GM11168 (cell line): ENCODE results near the gene DUSP10.

Experiments
- in situ Hi-C: fragments of 300-500 bp; cut with MboI; formaldehyde crosslinking; loops from one replicate; pipeline ENCODE4 v1.12.0; 2022; ENCODE audit warnings: low sequenced_read_pairs; ENCODE audit not compliant: unreplicated experiment

The DUSP10 gene

GRCh38 chr1:221716713-221717484 lies 25.0 kb downstream of the DUSP10 start:
- in situ Hi-C loops = no loop called here

- in situ Hi-C loops = no loop called here
These were observed 26.3 kb downstream of the DUSP10 start for GRCh38 chr1:221715321-221716169.

- in situ Hi-C loops = no loop called here
These were observed 27.4 kb downstream of the DUSP10 start for GRCh38 chr1:221714227-221715152.

DNA sequence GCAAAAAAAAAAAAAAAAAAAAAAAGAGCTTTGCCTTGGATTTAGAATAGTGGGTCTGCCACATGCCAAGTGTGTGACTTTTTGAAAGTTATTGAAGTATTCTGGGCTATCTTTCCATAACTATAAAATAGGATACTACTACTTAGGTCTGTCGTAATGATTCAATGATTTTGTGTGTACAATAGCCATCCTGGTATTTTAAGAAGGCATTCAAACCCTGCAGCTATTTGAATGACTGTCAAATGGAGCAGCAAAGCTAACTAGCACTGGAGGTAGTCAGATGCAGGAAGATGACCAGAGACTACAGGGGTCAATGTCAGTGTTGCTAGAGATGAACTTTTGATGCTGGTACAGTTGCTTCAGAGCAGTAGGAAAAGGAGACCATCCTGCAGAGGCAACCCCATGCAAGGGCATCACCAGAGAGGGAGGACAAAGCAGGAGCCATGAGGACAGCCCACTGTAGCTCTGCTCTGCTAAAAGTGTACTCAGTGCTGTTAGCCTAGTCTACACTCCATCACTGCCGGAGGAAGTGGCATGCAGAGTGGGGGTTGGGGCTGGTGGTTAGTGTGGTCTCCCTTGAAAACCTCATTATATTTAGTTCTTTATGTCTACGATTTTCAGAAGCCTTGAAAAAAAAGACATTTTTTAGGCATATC lies 29.0 kb downstream of the DUSP10 start:
- in situ Hi-C loops = no loop called here

DNA sequence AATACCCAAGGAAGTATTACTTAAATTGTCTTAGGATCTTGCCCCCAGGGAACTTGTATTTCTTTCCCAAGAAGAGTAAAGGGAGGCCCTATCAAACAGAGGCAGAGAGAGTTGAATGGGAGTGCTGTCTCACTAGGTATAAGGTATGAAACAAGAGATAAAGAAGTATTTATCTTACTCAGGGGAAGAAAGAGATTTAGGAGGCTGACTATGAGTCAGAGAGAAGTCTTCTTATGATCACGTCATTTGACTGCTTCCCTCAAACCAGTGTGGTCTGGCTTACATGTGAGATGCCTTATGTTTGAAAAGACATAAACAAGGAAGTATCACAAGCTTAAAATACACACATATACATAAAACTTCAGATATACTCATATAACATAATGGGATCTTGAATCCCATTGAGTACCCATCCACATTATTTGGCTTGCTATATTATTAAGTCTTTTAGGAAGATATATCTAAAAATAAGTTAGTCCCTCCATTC lies 29.6 kb downstream of the DUSP10 start:
- in situ Hi-C loops = no loop called here

DNA sequence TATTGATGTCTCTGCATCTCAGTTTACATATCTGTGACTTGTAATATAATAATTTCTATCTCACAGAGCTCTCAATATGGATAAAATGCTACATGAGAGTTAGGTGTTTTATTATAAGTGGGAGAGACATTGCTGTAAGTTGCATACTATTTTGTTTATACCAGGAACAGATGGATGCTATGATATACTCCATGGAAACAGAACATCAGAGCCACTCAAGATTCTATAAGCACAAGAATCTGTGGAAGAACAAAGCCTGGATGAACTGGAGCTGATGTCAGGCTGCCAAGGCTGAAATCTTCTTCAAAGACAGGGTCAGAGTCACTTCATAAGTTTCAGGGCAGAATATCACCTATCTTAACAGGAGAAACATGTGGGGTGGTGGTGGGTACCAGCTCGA lies 30.2 kb downstream of the DUSP10 start:
- in situ Hi-C loops = no loop called here

- in situ Hi-C loops = no loop called here
These were observed 30.8 kb downstream of the DUSP10 start for GRCh38 chr1:221711063-221711577.

DNA sequence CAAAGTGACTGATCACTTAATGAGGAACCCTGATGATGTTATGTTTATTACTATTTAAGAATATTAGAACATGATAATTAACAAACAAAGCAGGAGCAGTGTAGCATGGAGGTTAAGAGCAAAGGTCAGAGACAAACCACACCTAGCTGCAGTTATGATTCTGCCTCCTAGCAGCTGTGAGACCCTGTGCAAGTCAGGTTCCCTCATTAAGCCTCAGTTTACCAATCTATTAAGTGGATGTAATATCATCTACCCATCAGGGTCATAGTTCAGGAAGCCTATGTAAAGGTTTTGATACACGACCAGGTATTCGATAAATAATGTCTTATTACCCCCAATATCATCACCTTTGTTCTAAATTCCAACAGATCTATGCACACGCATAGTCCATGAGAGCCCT lies 32.0 kb downstream of the DUSP10 start:
- in situ Hi-C loops = no loop called here

DNA sequence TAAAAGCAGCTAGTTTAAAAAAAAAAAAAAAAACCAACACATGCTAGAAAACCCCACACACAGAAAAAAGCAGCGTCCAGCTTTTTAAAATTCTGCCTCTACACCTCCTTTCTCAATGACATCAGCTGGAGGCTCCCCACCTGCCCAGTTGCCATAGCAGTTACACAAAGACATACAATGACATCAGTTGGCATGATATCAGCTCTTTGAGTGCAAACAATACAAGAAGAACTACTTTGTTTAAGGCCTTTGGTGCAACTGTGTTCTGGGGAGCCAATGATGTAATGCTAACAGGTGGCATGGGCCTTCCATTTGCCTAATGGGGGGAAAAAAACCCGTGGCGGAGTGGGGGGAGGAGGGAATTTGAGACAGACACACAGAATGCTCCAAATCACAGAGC lies 32.9 kb downstream of the DUSP10 start:
- in situ Hi-C loops = no loop called here

GRCh38 chr1:221708076-221708571 lies 33.8 kb downstream of the DUSP10 start:
- in situ Hi-C loops = no loop called here

DNA sequence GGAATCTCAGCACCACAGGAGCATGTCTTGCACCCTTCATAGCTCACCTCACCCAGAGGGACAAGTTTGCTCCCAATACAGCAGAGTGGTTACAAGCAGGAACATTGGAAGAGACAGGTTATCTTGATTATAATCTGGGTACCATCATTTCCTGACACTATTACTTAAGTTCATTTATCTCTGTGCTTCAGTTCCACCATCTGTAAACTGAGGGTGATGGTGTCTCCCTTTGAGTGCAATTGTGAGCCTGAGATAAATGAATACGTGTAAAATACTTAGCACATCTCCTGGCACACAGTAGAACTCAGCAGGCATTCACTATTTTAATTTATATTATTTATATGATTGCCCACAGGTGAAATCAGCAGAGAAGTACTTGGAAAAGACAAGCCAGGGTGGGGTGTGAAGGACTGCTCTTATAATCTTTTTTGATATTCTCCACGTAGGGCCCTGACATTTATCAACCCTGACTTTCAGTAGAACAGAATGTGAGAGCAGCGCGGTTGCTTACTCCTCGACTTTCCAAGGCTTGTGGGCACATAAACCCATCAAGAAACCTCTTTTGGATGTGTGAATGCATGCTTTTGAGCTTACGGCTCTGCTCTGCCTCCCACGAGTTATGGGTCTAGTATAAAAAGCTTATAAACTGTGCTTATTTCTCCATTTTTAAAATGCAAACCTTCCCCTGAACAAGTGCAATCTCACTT lies 34.9 kb downstream of the DUSP10 start:
- in situ Hi-C loops = no loop called here

DNA sequence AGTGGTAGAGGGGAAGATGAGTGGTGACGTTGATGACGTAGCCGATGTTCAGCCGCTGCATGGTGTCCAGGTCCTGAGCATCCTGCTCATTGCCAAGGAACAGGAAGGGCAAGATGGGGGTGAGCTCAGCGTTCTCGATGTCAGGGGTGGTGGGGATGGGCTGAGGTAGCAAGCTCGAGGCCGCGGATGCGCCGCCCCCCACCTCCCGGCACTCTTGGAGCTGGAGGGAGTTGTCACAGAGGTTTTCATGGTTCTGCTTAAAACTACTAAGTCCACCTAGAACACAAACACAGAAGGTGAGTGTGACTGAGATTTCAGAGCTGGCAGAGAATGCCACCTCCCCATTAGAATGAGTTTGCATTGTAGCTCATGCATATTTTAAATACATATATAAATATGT lies 35.7 kb downstream of the DUSP10 start:
- in situ Hi-C loops = no loop called here

- in situ Hi-C loops = no loop called here
These were observed 37.6 kb downstream of the DUSP10 start for GRCh38 chr1:221704306-221704705.

DNA sequence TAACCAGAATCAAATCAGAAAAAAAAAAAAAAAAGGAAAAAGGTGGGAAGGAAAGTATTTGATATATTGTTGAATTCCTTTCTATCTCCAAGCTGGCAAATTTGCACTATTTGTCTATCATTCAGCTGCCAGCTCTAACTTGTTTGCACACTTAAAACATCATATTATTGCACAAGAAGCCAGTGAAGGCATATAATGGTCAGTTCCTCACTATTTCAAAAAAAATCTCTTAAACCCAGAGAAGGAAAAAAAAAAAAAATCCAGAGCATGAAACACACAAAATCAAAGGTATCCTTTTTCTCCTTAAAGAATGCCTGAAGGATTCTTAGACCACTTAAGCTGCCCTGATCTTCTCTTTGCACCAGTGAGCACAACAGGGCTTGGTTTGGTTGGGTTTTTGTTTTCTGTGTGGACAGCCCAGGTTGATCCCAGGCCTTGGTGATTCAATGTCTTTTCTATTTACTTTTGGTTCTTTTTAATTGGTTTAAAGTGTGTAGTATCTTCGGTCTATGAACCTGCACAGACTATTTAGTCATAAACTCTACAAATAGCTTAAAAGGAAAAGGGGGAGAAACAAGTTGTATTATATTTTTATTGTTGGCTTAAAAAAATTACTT lies 40.2 kb downstream of the DUSP10 start:
- in situ Hi-C loops = no loop called here

DNA sequence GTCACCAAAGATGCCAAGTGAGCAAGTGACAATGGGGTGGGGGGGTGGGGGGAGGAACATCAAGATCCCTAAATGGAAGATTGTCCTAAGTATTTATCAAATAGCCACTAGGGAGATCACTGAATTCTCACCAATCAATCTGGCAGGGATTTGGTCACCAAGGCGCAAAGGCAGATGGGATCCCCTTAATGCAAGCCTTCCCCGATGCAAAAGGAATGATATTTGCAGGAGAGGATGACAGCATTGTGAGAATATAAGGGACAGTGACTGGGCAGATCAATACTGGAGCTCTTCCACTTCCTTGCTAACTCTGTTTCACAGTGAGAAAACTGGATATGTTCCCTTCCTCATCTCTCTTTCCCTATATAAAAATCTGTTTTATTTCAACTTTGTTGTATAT lies 40.9 kb downstream of the DUSP10 start:
- in situ Hi-C loops = no loop called here

- in situ Hi-C loops = no loop called here
These were observed 41.4 kb downstream of the DUSP10 start for GRCh38 chr1:221700536-221700935.

- in situ Hi-C loops = no loop called here
These were observed 41.8 kb downstream of the DUSP10 start for GRCh38 chr1:221699978-221700519.

GRCh38 chr1:221699577-221699976 lies 42.3 kb downstream of the DUSP10 start:
- in situ Hi-C loops = no loop called here
